CD4-positive, CD25-positive, alpha-beta regulatory T cell (primary cell): ENCODE measurements around the gene MLLT10. TPM values are rescaled to one million over a fixed set of nuclear protein-coding genes. Genes with fewer than 3 reads are reported as not detected.

Source experiments
- ATAC-seq, 2 donors: fragments of 150-1000 bp; cut with Tn5 transposase; one replicate each; pipeline ENCODE4 v1.10.0; 2021; ENCODE audit warnings: low read depth in 2 of 2, moderate number of reproducible peaks in 2 of 2, moderate library complexity in 1 of 2
- DNase-seq, 3 donors: peaks; one replicate each; pipeline versions ENCODE4 v3.0.0 to v3.0.0-alpha.2; 2012 to 2022; ENCODE audit warnings: mixed read lengths in 1 of 3
- H3K27ac ChIP-seq: one replicate; pipeline ENCODE4 v1.7.0; 2013; ENCODE audit warnings: mild to moderate bottlenecking, low read length; ENCODE audit not compliant: insufficient read depth, poor library complexity, severe bottlenecking
- H3K27me3 ChIP-seq: one replicate; pipeline ENCODE4 v1.7.0; 2013; ENCODE audit warnings: low read length; ENCODE audit not compliant: control insufficient read depth, insufficient read depth
- H3K36me3 ChIP-seq: one replicate; pipeline ENCODE4 v1.7.0; 2013; ENCODE audit warnings: mild to moderate bottlenecking, low read length, moderate library complexity; ENCODE audit not compliant: control insufficient read depth, insufficient read depth
- H3K4me1 ChIP-seq: 2 replicates; pipeline ENCODE4 v1.7.0; 2013; ENCODE audit warnings: mild to moderate bottlenecking, low read length; ENCODE audit not compliant: insufficient read depth, control insufficient read depth, poor library complexity, severe bottlenecking
- H3K4me3 ChIP-seq: one replicate; pipeline ENCODE4 v1.7.0; 2013; ENCODE audit warnings: low read depth, mild to moderate bottlenecking, low read length, moderate library complexity
- H3K9me3 ChIP-seq, 2 experiments: 1 replicate in 1 of 2; 2 replicates in 1 of 2; pipeline ENCODE4 v1.7.0; 2013; ENCODE audit warnings: low read length in 2 of 2, mild to moderate bottlenecking in 1 of 2, moderate library complexity in 1 of 2; ENCODE audit not compliant: control insufficient read depth in 2 of 2
- H3K27ac Mint-ChIP-seq, 3 donors: one replicate each; pipeline ENCODE4 v1.8.0; 2020 to 2022; ENCODE audit warnings: mild to moderate bottlenecking in 3 of 3, mixed read lengths in 3 of 3, moderate library complexity in 2 of 3
- H3K27me3 Mint-ChIP-seq: one replicate; pipeline ENCODE4 v1.8.0; 2022; ENCODE audit warnings: mild to moderate bottlenecking, mixed read lengths
- H3K36me3 Mint-ChIP-seq: one replicate; pipeline ENCODE4 v1.8.0; 2020; ENCODE audit warnings: mixed read lengths
- H3K4me1 Mint-ChIP-seq, 4 donors: one replicate each; pipeline ENCODE4 v1.8.0; 2020 to 2022; ENCODE audit warnings: mixed read lengths in 4 of 4, mild to moderate bottlenecking in 1 of 4
- H3K4me3 Mint-ChIP-seq, 4 donors: one replicate each; pipeline ENCODE4 v1.8.0; 2020 to 2022; ENCODE audit warnings: mild to moderate bottlenecking in 4 of 4, mixed read lengths in 4 of 4, moderate library complexity in 3 of 4
- H3K9me3 Mint-ChIP-seq, 7 donors: one replicate each; pipeline ENCODE4 v1.8.0; 2020 to 2022; ENCODE audit warnings: mixed read lengths in 7 of 7, mild to moderate bottlenecking in 3 of 7, moderate library complexity in 2 of 7
- polyA plus RNA-seq, 4 donors: library from polyadenylated mRNA; unstranded; fragments of 300-500 nt; fragmentation: Illumina TruSeq; gene quantifications; one replicate each; pipeline ENCODE4 v1.2.3, GENCODE V29; 2021
- total RNA-seq: library from RNA; stranded (reverse); gene quantifications from one replicate; pipeline ENCODE4 v1.2.3, GENCODE V29; 2022

MLLT10 gene
- total and polyA plus RNA-seq, 5 donors from 2014 or later, result 5.8 to 81.9 (median 8.1) TPM

- no peak overlapping the region for H3K27ac ChIP-seq
- no peaks in the 10 kb centered on the region for H3K27me3 ChIP-seq
- peak overlapping the region; percentile 43 to 84 (median 83) for H3K27ac Mint-ChIP-seq
- ATAC-seq, result peak; percentile 50 to 72
- peak overlapping the region in 2 of 4 donors; percentile 1 to 85 for H3K4me3 Mint-ChIP-seq
- peaks cover 13 to 40% (median 24%) of the 10 kb centered on the region in 4 donors for H3K4me1 Mint-ChIP-seq
- no peaks in the 10 kb centered on the region for H3K27me3 Mint-ChIP-seq
- peaks cover 21% of the 10 kb centered on the region for H3K36me3 ChIP-seq
- peaks cover 0 to 4% (median 0%) of the 10 kb centered on the region in 7 donors for H3K9me3 Mint-ChIP-seq
- peak in 2 of 3 donors; percentile 6 to 63 for DNase-seq
- peaks cover 26% of the 10 kb centered on the region for H3K36me3 Mint-ChIP-seq
- peaks cover 22% of the 10 kb centered on the region for H3K4me1 ChIP-seq
- no peaks in the 10 kb centered on the region for H3K9me3 ChIP-seq
- no peak overlapping the region for H3K4me3 ChIP-seq
Measured at GRCh38 chr10:21746118-21746517, 212.1 kb downstream of the MLLT10 start.

- peaks cover 13% of the 10 kb centered on the region for H3K4me1 ChIP-seq
- Mint-ChIP-seq H3K36me3 (peaks cover 15% of the 10 kb centered on the region), H3K27ac (peak overlapping the region in 2 of 3 donors; percentile 72 to 79), H3K4me1 (peaks cover 7 to 27% (median 15%) of the 10 kb centered on the region in 4 donors), H3K9me3 (peaks cover 0 to 4% (median 0%) of the 10 kb centered on the region in 7 donors), H3K4me3 (no peak overlapping the region), H3K27me3 (no peaks in the 10 kb centered on the region)
- ATAC-seq (no peak), DNase-seq (no peak)
- no peak overlapping the region for H3K4me3 ChIP-seq
- H3K36me3 ChIP-seq, result peaks cover 13% of the 10 kb centered on the region
- H3K27me3 ChIP-seq, result no peaks in the 10 kb centered on the region
- no peaks in the 10 kb centered on the region for H3K9me3 ChIP-seq
- no peak overlapping the region for H3K27ac ChIP-seq
Measured at GRCh38 chr10:21747809-21748208, 213.8 kb downstream of the MLLT10 start.

- Mint-ChIP-seq H3K9me3 (peaks cover 0 to 4% (median 0%) of the 10 kb centered on the region in 7 donors), H3K4me3 (no peak overlapping the region), H3K4me1 (peaks cover 7 to 26% (median 15%) of the 10 kb centered on the region in 4 donors), H3K36me3 (peaks cover 6% of the 10 kb centered on the region), H3K27me3 (no peaks in the 10 kb centered on the region), H3K27ac (no peak overlapping the region)
- no peaks in the 10 kb centered on the region for H3K36me3 ChIP-seq
- DNase-seq, result no peak
- no peak overlapping the region for H3K4me3 ChIP-seq
- no peaks in the 10 kb centered on the region for H3K27me3 ChIP-seq
- no peaks in the 10 kb centered on the region for H3K9me3 ChIP-seq
- H3K27ac ChIP-seq, result no peak overlapping the region
- no peak for ATAC-seq
- H3K4me1 ChIP-seq, result peaks cover 13% of the 10 kb centered on the region
Measured at GRCh38 chr10:21749788-21750187, 215.8 kb downstream of the MLLT10 start.

GRCh38 chr10:21750424-21750823 lies 216.4 kb downstream of the MLLT10 start:
- Histone ChIP-seq H3K27me3 (no peaks in the 10 kb centered on the region), H3K36me3 (no peaks in the 10 kb centered on the region), H3K4me1 (peaks cover 13% of the 10 kb centered on the region), H3K27ac (no peak overlapping the region), H3K4me3 (no peak overlapping the region), H3K9me3 (no peaks in the 10 kb centered on the region)
- Mint-ChIP-seq H3K27ac (no peak overlapping the region), H3K27me3 (no peaks in the 10 kb centered on the region), H3K36me3 (peaks cover 6% of the 10 kb centered on the region), H3K9me3 (peaks cover 0 to 4% (median 0%) of the 10 kb centered on the region in 7 donors), H3K4me3 (no peak overlapping the region), H3K4me1 (peaks cover 7 to 21% (median 15%) of the 10 kb centered on the region in 4 donors)
- DNase-seq (no peak), ATAC-seq (no peak)

GRCh38 chr10:21751341-21752310 lies 217.6 kb downstream of the MLLT10 start:
- DNase-seq, result no peak
- H3K4me3 ChIP-seq, result no peak overlapping the region
- Mint-ChIP-seq H3K4me1 (peaks cover 2 to 13% (median 7%) of the 10 kb centered on the region in 4 donors), H3K9me3 (peaks cover 0 to 4% (median 0%) of the 10 kb centered on the region in 7 donors), H3K27me3 (no peaks in the 10 kb centered on the region), H3K4me3 (no peak overlapping the region), H3K36me3 (peaks cover 4% of the 10 kb centered on the region), H3K27ac (peak overlapping the region in 1 of 3 donors; percentile 7)
- H3K27me3 ChIP-seq, result no peaks in the 10 kb centered on the region
- no peaks in the 10 kb centered on the region for H3K36me3 ChIP-seq
- peaks cover 4% of the 10 kb centered on the region for H3K4me1 ChIP-seq
- ATAC-seq, result no peak
- no peak overlapping the region for H3K27ac ChIP-seq
- no peaks in the 10 kb centered on the region for H3K9me3 ChIP-seq

- Histone ChIP-seq H3K27ac (no peak overlapping the region), H3K27me3 (no peaks in the 10 kb centered on the region), H3K4me3 (no peak overlapping the region), H3K9me3 (no peaks in the 10 kb centered on the region), H3K4me1 (no peaks in the 10 kb centered on the region), H3K36me3 (peaks cover 3% of the 10 kb centered on the region)
- H3K9me3 Mint-ChIP-seq, result no peaks in the 10 kb centered on the region
- no peaks in the 10 kb centered on the region for H3K4me1 Mint-ChIP-seq
- H3K36me3 Mint-ChIP-seq, result peaks cover 5% of the 10 kb centered on the region
- DNase-seq (no peak), ATAC-seq (no peak)
- H3K27me3 Mint-ChIP-seq, result no peaks in the 10 kb centered on the region
- H3K27ac Mint-ChIP-seq, result no peak overlapping the region
- no peak overlapping the region for H3K4me3 Mint-ChIP-seq
Measured at GRCh38 chr10:21753497-21754270, 219.7 kb downstream of the MLLT10 start.

GRCh38 chr10:21754410-21755011 lies 220.5 kb downstream of the MLLT10 start:
- Mint-ChIP-seq H3K4me3 (no peak overlapping the region), H3K27ac (no peak overlapping the region), H3K9me3 (no peaks in the 10 kb centered on the region), H3K27me3 (no peaks in the 10 kb centered on the region), H3K36me3 (peaks cover 8% of the 10 kb centered on the region), H3K4me1 (no peaks in the 10 kb centered on the region)
- Histone ChIP-seq H3K4me1 (no peaks in the 10 kb centered on the region), H3K27ac (no peak overlapping the region), H3K27me3 (no peaks in the 10 kb centered on the region), H3K9me3 (no peaks in the 10 kb centered on the region), H3K36me3 (peaks cover 6% of the 10 kb centered on the region), H3K4me3 (no peak overlapping the region)
- DNase-seq (no peak), ATAC-seq (no peak)
